Breast epithelium (tissue), 3 donors: ENCODE measurements around the gene ZBTB4.

Experiments used
- CTCF ChIP-seq, 3 donors: fragments of 450-650 bp; IDR thresholded peaks; one replicate each; pipeline ENCODE4 v1.5.1; 2016 to 2017; ENCODE audit warnings: antibody characterized with exemption in 3 of 3, mild to moderate bottlenecking in 3 of 3, moderate library complexity in 3 of 3
- POLR2A ChIP-seq: fragments of 450-650 bp; IDR thresholded peaks from one replicate; pipeline ENCODE4 v1.6.1; 2016; ENCODE audit warnings: antibody characterized with exemption, mild to moderate bottlenecking, moderate library complexity
- POLR2AphosphoS5 ChIP-seq, 3 donors: sonication (generic); formaldehyde crosslinking; IDR thresholded peaks; one replicate each; pipeline ENCODE4 v1.6.1; 2017; ENCODE audit warnings: antibody characterized with exemption in 3 of 3

- TF ChIP-seq CTCF (IDR thresholded peaks at IDR 0.05): no peak
- no peak for TF ChIP-seq POLR2A
- TF ChIP-seq POLR2AphosphoS5 (IDR thresholded peaks at IDR 0.05): no peak
Measured at GRCh38 chr17:7441266-7441665, 38.2 kb downstream of the ZBTB4 start.
